HEK293 (cell line): Measurements from ENCODE around the gene PRKCG.
"Not testable (repeated sequence)": the region's sequence is repeated elsewhere in the genome, so short reads cannot be mapped to it uniquely, and the experiment has no call there.

ENCODE experiments used
- CTCF ChIA-PET: fragments of 350-600 bp; formaldehyde crosslinking; extraction: SDS; loops from one replicate; lab custom pipeline; 2021; ENCODE audit warnings: antibody characterized with exemption; lab: Yijun Ruan, JAX
- POLR2A ChIA-PET: fragments of 300-600 bp; formaldehyde crosslinking; extraction: SDS; loops from one replicate; lab custom pipeline; 2020; ENCODE audit warnings: antibody characterized with exemption, inconsistent platforms; lab: Yijun Ruan, JAX
- H3K27ac ChIP-seq: fragments of 200-500 bp; sonication (Bioruptor generic); 2 replicates; pipeline ENCODE4 v1.5.1; 2014; ENCODE audit warnings: low read depth, low read length, control low read depth, inconsistent platforms; ENCODE audit errors: extremely low read depth
- H3K36me3 ChIP-seq, 2 experiments: fragments of 200-500 bp in 1 of 2; sonication (Bioruptor generic) in 1 of 2; 1 replicate in 1 of 2; 2 replicates in 1 of 2; pipeline ENCODE4 v1.5.1; 2014 to 2017; ENCODE audit warnings: inconsistent platforms in 2 of 2, low read length in 2 of 2; ENCODE audit not compliant: control insufficient read depth in 2 of 2, insufficient read depth in 1 of 2
- H3K4me1 ChIP-seq: fragments of 200-500 bp; sonication (Bioruptor generic); 2 replicates; pipeline ENCODE4 v1.5.1; 2014; ENCODE audit warnings: mild to moderate bottlenecking, low read length, inconsistent platforms; ENCODE audit not compliant: control insufficient read depth, insufficient read depth
- H3K4me3 ChIP-seq: 2 replicates; pipeline ENCODE4 v1.5.1; 2011; ENCODE audit warnings: low read depth, mild to moderate bottlenecking, control low read depth, low read length, moderate library complexity
- H3K9me3 ChIP-seq: fragments of 200-500 bp; sonication (Bioruptor generic); 2 replicates; pipeline ENCODE4 v1.5.1; 2014; ENCODE audit warnings: low read depth, low read length, inconsistent platforms; ENCODE audit not compliant: control insufficient read depth, insufficient read depth
- MYNN ChIP-seq: fragments of 450-650 bp; formaldehyde crosslinking; IDR thresholded peaks from 2 replicates; pipeline ENCODE4 v1.5.1; 2016; ENCODE audit warnings: missing biosample characterization, missing genetic modification characterization, borderline replicate concordance
- PRDM4 ChIP-seq: fragments of 450-650 bp; formaldehyde crosslinking; IDR thresholded peaks from 2 replicates; pipeline ENCODE4 v1.5.1; 2017; ENCODE audit warnings: missing biosample characterization, missing genetic modification characterization
- ZFP3 ChIP-seq: fragments of 450-650 bp; formaldehyde crosslinking; IDR thresholded peaks from 2 replicates; pipeline ENCODE4 v1.5.1; 2016; ENCODE audit warnings: low read depth, missing biosample characterization, missing genetic modification characterization
- ZFP41 ChIP-seq: fragments of 450-650 bp; formaldehyde crosslinking; IDR thresholded peaks from 2 replicates; pipeline ENCODE4 v1.5.1; 2016; ENCODE audit warnings: missing biosample characterization, missing genetic modification characterization, borderline replicate concordance
- ZFP69B ChIP-seq: fragments of 450-650 bp; formaldehyde crosslinking; IDR thresholded peaks from 2 replicates; pipeline ENCODE4 v1.5.1; 2016; ENCODE audit warnings: missing biosample characterization, missing genetic modification characterization
- ZNF114 ChIP-seq: fragments of 450-650 bp; formaldehyde crosslinking; IDR thresholded peaks from 2 replicates; pipeline ENCODE4 v1.5.0; 2017; ENCODE audit warnings: missing biosample characterization, missing genetic modification characterization
- ZNF138 ChIP-seq: fragments of 450-650 bp; formaldehyde crosslinking; IDR thresholded peaks from 2 replicates; pipeline ENCODE4 v1.5.1; 2016; ENCODE audit warnings: missing biosample characterization, missing genetic modification characterization, borderline replicate concordance
- ZNF140 ChIP-seq: fragments of 450-650 bp; formaldehyde crosslinking; IDR thresholded peaks from 2 replicates; pipeline ENCODE4 v1.5.1; 2016; ENCODE audit warnings: missing biosample characterization, missing genetic modification characterization
- ZNF155 ChIP-seq: fragments of 450-650 bp; formaldehyde crosslinking; IDR thresholded peaks from 2 replicates; pipeline ENCODE4 v1.5.1; 2016; ENCODE audit warnings: missing biosample characterization, missing genetic modification characterization
- ZNF174 ChIP-seq: fragments of 450-650 bp; formaldehyde crosslinking; IDR thresholded peaks from 2 replicates; pipeline ENCODE4 v1.5.0; 2017; ENCODE audit warnings: missing biosample characterization, mild to moderate bottlenecking, missing genetic modification characterization
- ZNF223 ChIP-seq: fragments of 450-650 bp; formaldehyde crosslinking; IDR thresholded peaks from 2 replicates; pipeline ENCODE4 v1.5.1; 2016; ENCODE audit warnings: missing biosample characterization, missing genetic modification characterization
- ZNF274 ChIP-seq, 2 experiments: fragments of 200-500 bp in 1 of 2; fragments of 450-650 bp in 1 of 2; sonication (Bioruptor generic) in 1 of 2; formaldehyde crosslinking in 1 of 2; IDR thresholded peaks; 2 replicates each; pipeline versions ENCODE4 v1.5.1 to v1.6.1; 2014 to 2016; ENCODE audit warnings: borderline replicate concordance in 1 of 2, inconsistent platforms in 1 of 2, low read length in 1 of 2, missing biosample characterization in 1 of 2, missing genetic modification characterization in 1 of 2
- ZNF280C ChIP-seq: fragments of 450-650 bp; formaldehyde crosslinking; IDR thresholded peaks from 2 replicates; pipeline ENCODE4 v1.5.1; 2016; ENCODE audit warnings: missing biosample characterization, missing genetic modification characterization
- ZNF302 ChIP-seq: fragments of 450-650 bp; formaldehyde crosslinking; IDR thresholded peaks from 2 replicates; pipeline ENCODE4 v1.5.1; 2016; ENCODE audit warnings: missing biosample characterization, missing genetic modification characterization, low read depth
- ZNF530 ChIP-seq: fragments of 450-650 bp; formaldehyde crosslinking; IDR thresholded peaks from 2 replicates; pipeline ENCODE4 v1.5.1; 2016; ENCODE audit warnings: low read depth, missing biosample characterization, missing genetic modification characterization
- ZNF629 ChIP-seq: fragments of 450-650 bp; formaldehyde crosslinking; IDR thresholded peaks from 2 replicates; pipeline ENCODE4 v1.5.1; 2017; ENCODE audit warnings: missing biosample characterization, missing genetic modification characterization
- ZNF660 ChIP-seq: fragments of 450-650 bp; IDR thresholded peaks from 2 replicates; pipeline ENCODE4 v1.5.1; 2018; ENCODE audit warnings: missing biosample characterization, mild to moderate bottlenecking, missing genetic modification characterization
- ZNF670 ChIP-seq: fragments of 450-650 bp; formaldehyde crosslinking; IDR thresholded peaks from 2 replicates; pipeline ENCODE4 v1.5.1; 2016; ENCODE audit warnings: missing biosample characterization, missing genetic modification characterization, low read depth

The PRKCG gene

GRCh38 chr19:53840914-53841313, 41.1 kb upstream of the PRKCG start:
- POLR2A ChIA-PET, H3K27ac ChIP-seq: not testable (repeated sequence)
- CTCF ChIA-PET: interaction anchor here (0.6 to 2.3 kb wide), 14 partner anchors 11 to 409 kb away, joined by 3 to 24 read pairs (median 6); no protein-coding TSS in a partner anchor

GRCh38 chr19:53844849-53845246, 37.1 kb upstream of the PRKCG start:
- POLR2A ChIA-PET: no interaction called here
- no peaks in the 10 kb centered on the region for H3K36me3 ChIP-seq
- no peaks in the 10 kb centered on the region for H3K4me1 ChIP-seq
- no peak for TF ChIP-seq MYNN (tag by site-specific recombination)
- no peak for TF ChIP-seq ZFP3 (tag by site-specific recombination)
- TF ChIP-seq PRDM4 (tag by site-specific recombination): no peak
- no peak for TF ChIP-seq ZNF155
- TF ChIP-seq ZFP41: no peak
- TF ChIP-seq ZNF223 (tag by site-specific recombination): no peak
- TF ChIP-seq ZNF280C (tag by site-specific recombination): no peak
- TF ChIP-seq ZNF629 (tag by site-specific recombination): no peak
- no peak for TF ChIP-seq ZNF660 (tag by site-specific recombination)
- CTCF ChIA-PET: interaction anchor here (0.6 to 2.6 kb wide), 3 partner anchors 15 to 185 kb away, joined by 3 to 14 read pairs (median 5); no protein-coding TSS in a partner anchor
- H3K27ac ChIP-seq: no peak overlapping the region
- H3K9me3 ChIP-seq: no peaks in the 10 kb centered on the region
- H3K4me3 ChIP-seq: no peak overlapping the region

More at GRCh38 chr19:53840914-53841313, 41.1 kb upstream of the PRKCG start:
- H3K4me3 ChIP-seq, H3K4me1 ChIP-seq, H3K36me3 ChIP-seq, H3K9me3 ChIP-seq: not testable (repeated sequence)

GRCh38 chr19:53847555-53847954, 34.4 kb upstream of the PRKCG start:
- TF ChIP-seq ZFP69B: 0 out of 2 replicates have a peak, but pooled peaks have one; percentile 20
- TF ChIP-seq ZNF274 (IDR thresholded peaks at IDR 0.05; ENCODE audit: low read length): no peak
- no peak for TF ChIP-seq ZNF274 (tag by site-specific recombination; IDR thresholded peaks at IDR 0.05; ENCODE audit: borderline replicate concordance)
- H3K27ac ChIP-seq: no peak overlapping the region
- no peaks in the 10 kb centered on the region for H3K36me3 ChIP-seq
- no peaks in the 10 kb centered on the region for H3K4me1 ChIP-seq
- CTCF ChIA-PET: interaction anchor here (0.5 to 2.2 kb wide), 4 partner anchors 8 to 182 kb away, joined by 3 to 11 read pairs (median 6); no protein-coding TSS in a partner anchor
- no peaks in the 10 kb centered on the region for H3K9me3 ChIP-seq
- H3K4me3 ChIP-seq: no peak overlapping the region
- POLR2A ChIA-PET: interaction anchor here (0.9 to 1.3 kb wide), 2 partner anchors 20 to 32 kb away, joined by 5 to 7 read pairs; partner anchors contain the start of gene MYADM

GRCh38 chr19:53849237-53849676, 32.7 kb upstream of the PRKCG start:
- Histone ChIP-seq H3K4me3 (no peak overlapping the region), H3K27ac (no peak overlapping the region), H3K36me3 (no peaks in the 10 kb centered on the region), H3K9me3 (no peaks in the 10 kb centered on the region), H3K4me1 (no peaks in the 10 kb centered on the region)
- CTCF ChIA-PET: interaction anchor here (0.6 to 2.2 kb wide), 7 partner anchors 36 to 209 kb away, joined by 3 to 11 read pairs (median 4); no protein-coding TSS in a partner anchor
- POLR2A ChIA-PET: interaction anchor here (0.7 kb wide), 1 partner anchor 14 kb away, joined by 3 read pairs; no protein-coding TSS in a partner anchor
- no peak for TF ChIP-seq ZNF138 (tag by site-specific recombination)
- no peak for TF ChIP-seq ZNF140
- TF ChIP-seq ZNF174: no peak
- no peak for TF ChIP-seq ZNF670 (tag by site-specific recombination)
- TF ChIP-seq ZNF114 (tag by site-specific recombination): no peak
- no peak for TF ChIP-seq ZNF530 (tag by site-specific recombination)
- TF ChIP-seq ZNF302 (tag by site-specific recombination): no peak
